HepG2 (cell line): Measurements from ENCODE around the gene CCDC116. TPM values are rescaled to one million over a fixed set of nuclear protein-coding genes. Genes with fewer than 3 reads are reported as not detected.

Experiments used
- ARNT ChIP-seq: fragments of 450-650 bp; IDR thresholded peaks from 2 replicates; pipeline ENCODE4 v1.6.1; 2017
- ATF1 ChIP-seq: IDR thresholded peaks from 2 replicates; pipeline ENCODE4 v1.6.1; 2016; ENCODE audit warnings: mild to moderate bottlenecking, control low read depth
- CERS6 ChIP-seq: sonication (generic); formaldehyde crosslinking; IDR thresholded peaks from 2 replicates; pipeline ENCODE4 v1.5.0; 2020; ENCODE audit warnings: missing genetic modification reagents
- E2F1 ChIP-seq: sonication (generic); formaldehyde crosslinking; IDR thresholded peaks from 2 replicates; pipeline ENCODE4 v1.5.0; 2020; ENCODE audit warnings: missing genetic modification reagents
- HOXD1 ChIP-seq: sonication (generic); formaldehyde crosslinking; IDR thresholded peaks from 2 replicates; pipeline ENCODE4 v1.5.0; 2020; ENCODE audit warnings: missing genetic modification reagents
- IRF2 ChIP-seq: IDR thresholded peaks from 2 replicates; pipeline ENCODE4 v1.6.1; 2018; ENCODE audit warnings: missing genetic modification reagents, missing compliant biosample characterization
- KDM5B ChIP-seq: sonication (generic); formaldehyde crosslinking; IDR thresholded peaks from 2 replicates; pipeline ENCODE4 v1.4.0; 2020; ENCODE audit warnings: missing genetic modification reagents, mild to moderate bottlenecking, borderline replicate concordance
- NR2C2 ChIP-seq: sonication (generic); formaldehyde crosslinking; IDR thresholded peaks from 2 replicates; pipeline ENCODE4 v1.4.0; 2020; ENCODE audit warnings: missing genetic modification reagents, mild to moderate bottlenecking, moderate library complexity, borderline replicate concordance
- RARG ChIP-seq: sonication (generic); formaldehyde crosslinking; IDR thresholded peaks from 2 replicates; pipeline ENCODE4 v1.4.0; 2020; ENCODE audit warnings: low read depth, mild to moderate bottlenecking, missing genetic modification reagents
- REST ChIP-seq, 2 experiments: IDR thresholded peaks; 2 replicates each; pipeline ENCODE4 v1.6.1; 2011 to 2012; ENCODE audit warnings: low read length in 2 of 2, borderline replicate concordance in 1 of 2, low read depth in 1 of 2, mild to moderate bottlenecking in 1 of 2, moderate library complexity in 1 of 2
- RXRB ChIP-seq: IDR thresholded peaks from 2 replicates; pipeline ENCODE4 v1.6.1; 2016; ENCODE audit warnings: borderline replicate concordance, missing genetic modification reagents, missing compliant biosample characterization
- ZFP36L2 ChIP-seq: sonication (generic); formaldehyde crosslinking; IDR thresholded peaks from 2 replicates; pipeline ENCODE4 v1.4.0; 2020; ENCODE audit warnings: missing genetic modification reagents
- ZNF256 ChIP-seq: sonication (generic); formaldehyde crosslinking; conservative IDR thresholded peaks from 2 replicates; pipeline ENCODE4 v1.4.0; 2020; ENCODE audit warnings: missing genetic modification reagents
- ZNF317 ChIP-seq: sonication (generic); formaldehyde crosslinking; IDR thresholded peaks from 2 replicates; pipeline ENCODE4 v1.5.0; 2020; ENCODE audit warnings: mild to moderate bottlenecking, missing genetic modification reagents
- ZNF512B ChIP-seq: sonication (generic); formaldehyde crosslinking; IDR thresholded peaks from 2 replicates; pipeline ENCODE4 v1.5.1; 2020; ENCODE audit warnings: missing genetic modification reagents, mild to moderate bottlenecking, borderline replicate concordance
- ZNF564 ChIP-seq: sonication (generic); formaldehyde crosslinking; IDR thresholded peaks from 2 replicates; pipeline ENCODE4 v1.8.1; 2023; ENCODE audit warnings: mild to moderate bottlenecking, missing genetic modification reagents
- ZNF574 ChIP-seq: sonication (generic); formaldehyde crosslinking; IDR thresholded peaks from 2 replicates; pipeline ENCODE4 v1.4.0; 2020; ENCODE audit warnings: missing genetic modification reagents
- ZNF773 ChIP-seq: sonication (generic); formaldehyde crosslinking; IDR thresholded peaks from 2 replicates; pipeline ENCODE4 v1.4.0; 2020; ENCODE audit warnings: missing genetic modification reagents, borderline replicate concordance
- polyA plus RNA-seq, 8 experiments: library from polyadenylated mRNA; depleted of rRNA in 3 of 8; stranded (reverse) in 7 of 8; unstranded in 1 of 8; fragments of >200 nt; fragmentation: Illumina TruSeq in 4 of 8; extraction: Trizol in 4 of 8; gene quantifications; 2 replicates each; pipeline versions ENCODE4 v1.2.1 to v1.2.3, GENCODE V29; 2011 to 2016; ENCODE audit warnings: low read depth in 4 of 8, missing spikeins in 1 of 8, mixed read lengths in 1 of 8; ENCODE audit not compliant: insufficient read depth in 1 of 8
- total RNA-seq, 5 experiments: library from RNA; depleted of rRNA; stranded (reverse); fragments of >200 nt; fragmentation: Illumina TruSeq; extraction: Trizol; gene quantifications; 2 replicates each; pipeline ENCODE4 v1.2.3, GENCODE V29; 2016; ENCODE audit warnings: low read depth in 1 of 5

The CCDC116 gene
- total and polyA plus RNA-seq, 2 of the 13 experiments (the other 11 are each of a cell fraction or from before 2014, with no cell fraction given): 0.15 to 0.33 TPM

- TF ChIP-seq E2F1 (CRISPR knock-in tag) (peak; percentile 88), CERS6 (CRISPR knock-in tag) (no peak), RARG (CRISPR knock-in tag) (no peak), ZNF574 (CRISPR knock-in tag) (no peak), ZNF773 (CRISPR knock-in tag) (no peak), HOXD1 (CRISPR knock-in tag) (no peak), ZFP36L2 (CRISPR knock-in tag) (no peak), REST (IDR thresholded peaks at IDR 0.05; ENCODE audit: borderline replicate concordance in 1 of 2, low read depth in 1 of 2, low read length in 2 of 2) (no peak), IRF2 (CRISPR knock-in tag) (no peak), ATF1 (CRISPR knock-in tag) (no peak), NR2C2 (CRISPR knock-in tag) (peak; percentile 34; the same call in 1 of the 2 replicates), ARNT (no peak), ZNF564 (no peak), ZNF317 (CRISPR knock-in tag) (no peak), RXRB (CRISPR knock-in tag) (peak; percentile 44; the same call in 1 of the 2 replicates), ZNF512B (no peak), KDM5B (CRISPR knock-in tag) (no peak), ZNF256 (CRISPR knock-in tag) (no peak)
Observed at GRCh38 chr22:21652010-21652546, 19.5 kb downstream of the CCDC116 start (continued).
